Measurements from ENCODE around the gene AIPL1. TPM values are rescaled to one million over a fixed set of nuclear protein-coding genes. Genes with fewer than 3 reads are reported as not detected.

The AIPL1 gene
- total and polyA plus RNA-seq, 2 experiments from 2014 or later = not detected

- Histone ChIP-seq H3K79me2 (no peaks in the 10 kb centered on the region), H3K36me3 (replicated peaks; ENCODE audit: insufficient read depth, low read depth) (no peaks in the 10 kb centered on the region), H3K9me2 (replicated peaks; ENCODE audit: insufficient read depth) (no peaks in the 10 kb centered on the region), H3K27ac (peak overlapping the region; percentile 74), H4K20me1 (ENCODE audit: insufficient read depth, poor library complexity, severe bottlenecking) (no peaks in the 10 kb centered on the region), H3K4me2 (peak overlapping the region; percentile 47), H3K4me3 (no peak overlapping the region), H2AFZ (no peak overlapping the region), H3K4me1 (ENCODE audit: insufficient read depth) (no peaks in the 10 kb centered on the region), H3K27me3 (no peaks in the 10 kb centered on the region), H3K9me3 (ENCODE audit: low read depth) (no peaks in the 10 kb centered on the region)
- peak; percentile 58 for DNase-seq (ENCODE audit: low spot score)
- no peak for TF ChIP-seq EZH2 (IDR thresholded peaks at IDR 0.05; ENCODE audit: borderline replicate concordance)
- TF ChIP-seq, protein P1, sequence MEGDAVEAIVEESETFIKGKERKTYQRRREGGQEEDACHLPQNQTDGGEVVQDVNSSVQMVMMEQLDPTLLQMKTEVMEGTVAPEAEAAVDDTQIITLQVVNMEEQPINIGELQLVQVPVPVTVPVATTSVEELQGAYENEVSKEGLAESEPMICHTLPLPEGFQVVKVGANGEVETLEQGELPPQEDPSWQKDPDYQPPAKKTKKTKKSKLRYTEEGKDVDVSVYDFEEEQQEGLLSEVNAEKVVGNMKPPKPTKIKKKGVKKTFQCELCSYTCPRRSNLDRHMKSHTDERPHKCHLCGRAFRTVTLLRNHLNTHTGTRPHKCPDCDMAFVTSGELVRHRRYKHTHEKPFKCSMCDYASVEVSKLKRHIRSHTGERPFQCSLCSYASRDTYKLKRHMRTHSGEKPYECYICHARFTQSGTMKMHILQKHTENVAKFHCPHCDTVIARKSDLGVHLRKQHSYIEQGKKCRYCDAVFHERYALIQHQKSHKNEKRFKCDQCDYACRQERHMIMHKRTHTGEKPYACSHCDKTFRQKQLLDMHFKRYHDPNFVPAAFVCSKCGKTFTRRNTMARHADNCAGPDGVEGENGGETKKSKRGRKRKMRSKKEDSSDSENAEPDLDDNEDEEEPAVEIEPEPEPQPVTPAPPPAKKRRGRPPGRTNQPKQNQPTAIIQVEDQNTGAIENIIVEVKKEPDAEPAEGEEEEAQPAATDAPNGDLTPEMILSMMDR (IDR thresholded peaks at IDR 0.05; ENCODE audit: poor library complexity) = no peak
- TF ChIP-seq EZH2phosphoT487 (IDR thresholded peaks at IDR 0.05; ENCODE audit: low read depth, severe bottlenecking, unreplicated experiment) = no peak
- WGBS (ENCODE audit: low lambda C conversion rate, missing lambda C conversion rate) = 11% methylated on average over 2 of the region's 2 CpGs
Observed at GRCh38 chr17:6374271-6374691, 60.6 kb downstream of the AIPL1 start.

Other genes starting within 250 kb of the AIPL1 start
- 3.9 and 5.4 TPM in 2 replicates for gene PIMREG, start 9.3 kb upstream of the AIPL1 start, total RNA-seq
- gene PIMREG, start 9.3 kb upstream of the AIPL1 start, polyA plus RNA-seq = 10.5 and 11.8 TPM in 2 replicates
- 1.5 and 1.6 TPM in 2 replicates for gene PITPNM3, start 121.4 kb upstream of the AIPL1 start, total RNA-seq
- gene PITPNM3, start 121.4 kb upstream of the AIPL1 start, polyA plus RNA-seq = 2.0 and 2.1 TPM in 2 replicates
- gene KIAA0753, start 205.6 kb upstream of the AIPL1 start, total RNA-seq = 10.9 and 12.0 TPM in 2 replicates
- 4.0 and 6.0 TPM in 2 replicates for gene KIAA0753, start 205.6 kb upstream of the AIPL1 start, polyA plus RNA-seq
- 61.0 and 106 TPM in 2 replicates for gene TXNDC17, start 205.9 kb upstream of the AIPL1 start, total RNA-seq
- 366 and 406 TPM in 2 replicates for gene TXNDC17, start 205.9 kb upstream of the AIPL1 start, polyA plus RNA-seq
- 13.8 and 14.5 TPM in 2 replicates for gene MED31, start 216.5 kb upstream of the AIPL1 start, total RNA-seq
- 43.0 and 44.2 TPM in 2 replicates for gene MED31, start 216.5 kb upstream of the AIPL1 start, polyA plus RNA-seq
- gene C17orf100, start 216.6 kb upstream of the AIPL1 start, total RNA-seq = 4.5 and 6.1 TPM in 2 replicates
- 5.5 and 6.7 TPM in 2 replicates for gene C17orf100, start 216.6 kb upstream of the AIPL1 start, polyA plus RNA-seq